Astrocyte (in vitro differentiated cells and primary cell): ENCODE measurements around the gene CCDC85B. TPM values are rescaled to one million over a fixed set of nuclear protein-coding genes. Genes with fewer than 3 reads are reported as not detected.

ENCODE experiments used
- DNase-seq: peaks from one replicate; pipeline ENCODE4 v3.0.0-alpha.2; 2010; ENCODE audit warnings: low read depth
- FAIRE-seq: peaks from 2 replicates; lab custom pipeline; 2011; peaks lifted over from hg19 to GRCh38; lab: Jason Lieb, UNC
- H2AFZ ChIP-seq: 2 replicates; pipeline ENCODE4 v1.6.0; 2012; ENCODE audit warnings: low read depth, low read length, inconsistent platforms
- H3K27ac ChIP-seq: 2 replicates; pipeline ENCODE4 v1.5.1; 2011; ENCODE audit warnings: low read depth, low read length, inconsistent platforms
- H3K27me3 ChIP-seq: 2 replicates; pipeline ENCODE4 v1.6.0; 2011; ENCODE audit warnings: low read length, inconsistent platforms; ENCODE audit not compliant: insufficient read depth
- H3K36me3 ChIP-seq: 2 replicates; pipeline ENCODE4 v1.5.1; 2011; ENCODE audit warnings: low read length, inconsistent platforms; ENCODE audit not compliant: insufficient read depth
- H3K4me1 ChIP-seq: 2 replicates; pipeline ENCODE4 v1.5.1; 2011; ENCODE audit warnings: low read length, inconsistent platforms; ENCODE audit not compliant: insufficient read depth
- H3K4me2 ChIP-seq: 2 replicates; pipeline ENCODE4 v1.6.0; 2012; ENCODE audit warnings: low read length, inconsistent platforms
- H3K4me3 ChIP-seq: 2 replicates; pipeline ENCODE4 v1.5.1; 2011; ENCODE audit warnings: low read depth, mild to moderate bottlenecking, low read length, inconsistent platforms; ENCODE audit not compliant: insufficient read depth
- H3K79me2 ChIP-seq: 2 replicates; pipeline ENCODE4 v1.6.0; 2012; ENCODE audit warnings: mild to moderate bottlenecking, low read length, inconsistent platforms; ENCODE audit not compliant: insufficient read depth
- H3K9ac ChIP-seq: 2 replicates; pipeline ENCODE4 v1.6.0; 2012; ENCODE audit warnings: mild to moderate bottlenecking, low read length, inconsistent platforms
- H3K9me3 ChIP-seq: 2 replicates; pipeline ENCODE4 v1.5.1; 2012; ENCODE audit warnings: low read depth, mild to moderate bottlenecking, low read length, inconsistent platforms; ENCODE audit not compliant: insufficient read depth
- H4K20me1 ChIP-seq: 2 replicates; pipeline ENCODE4 v1.6.0; 2012; ENCODE audit warnings: low read length, inconsistent platforms; ENCODE audit not compliant: insufficient read depth
- H3K27ac Mint-ChIP-seq: one replicate; pipeline ENCODE4 v1.8.0; 2021; ENCODE audit warnings: mild to moderate bottlenecking, mixed read lengths; ENCODE audit not compliant: unreplicated experiment
- H3K27me3 Mint-ChIP-seq: one replicate; pipeline ENCODE4 v1.8.0; 2021; ENCODE audit warnings: low read depth, mixed read lengths; ENCODE audit not compliant: unreplicated experiment
- H3K36me3 Mint-ChIP-seq: one replicate; pipeline ENCODE4 v1.8.0; 2021; ENCODE audit warnings: low read depth, mixed read lengths; ENCODE audit not compliant: unreplicated experiment
- H3K4me1 Mint-ChIP-seq: one replicate; pipeline ENCODE4 v1.8.0; 2021; ENCODE audit warnings: low read depth, mixed read lengths; ENCODE audit not compliant: unreplicated experiment
- H3K4me3 Mint-ChIP-seq: one replicate; pipeline ENCODE4 v1.8.0; 2021; ENCODE audit warnings: mild to moderate bottlenecking, moderate library complexity, mixed read lengths; ENCODE audit not compliant: unreplicated experiment
- H3K9me3 Mint-ChIP-seq: one replicate; pipeline ENCODE4 v1.8.0; 2021; ENCODE audit warnings: mild to moderate bottlenecking, mixed read lengths; ENCODE audit not compliant: unreplicated experiment
- CTCF ChIP-seq: IDR thresholded peaks from 2 replicates; pipeline ENCODE4 v1.5.1; 2011; ENCODE audit warnings: low read depth, mild to moderate bottlenecking, inconsistent platforms, low read length, moderate library complexity; ENCODE audit not compliant: insufficient read depth
- EZH2 ChIP-seq: IDR thresholded peaks from 2 replicates; pipeline ENCODE4 v1.6.1; 2012; ENCODE audit warnings: mild to moderate bottlenecking, low read length, inconsistent platforms; ENCODE audit not compliant: insufficient read depth
- total RNA-seq: library from RNA; stranded (reverse); gene quantifications from 2 replicates; pipeline ENCODE4 v1.2.1, GENCODE V29; 2021

The CCDC85B gene
- total RNA-seq, 1 donor from 2014 or later, result 31.4 TPM

- H3K79me2 ChIP-seq, result peaks cover 48% of the 10 kb centered on the region
- peaks cover 13% of the 10 kb centered on the region for H3K4me1 ChIP-seq
- H3K27ac ChIP-seq, result no peak overlapping the region
- Mint-ChIP-seq H3K4me3 (peak overlapping the region; percentile 20), H3K9me3 (no peaks in the 10 kb centered on the region), H3K27ac (peak overlapping the region; percentile 88), H3K4me1 (peaks cover 44% of the 10 kb centered on the region), H3K36me3 (peaks cover 43% of the 10 kb centered on the region), H3K27me3 (peaks cover 4% of the 10 kb centered on the region)
- H3K9me3 ChIP-seq, result no peaks in the 10 kb centered on the region
- no peak overlapping the region for H3K4me2 ChIP-seq
- DNase-seq, result no peak
- no peak overlapping the region for H2AFZ ChIP-seq
- TF ChIP-seq CTCF (no peak), EZH2 (no peak)
- no peak for FAIRE-seq
- no peak overlapping the region for H3K9ac ChIP-seq
- no peaks in the 10 kb centered on the region for H3K27me3 ChIP-seq
- peaks cover 72% of the 10 kb centered on the region for H4K20me1 ChIP-seq
- no peak overlapping the region for H3K4me3 ChIP-seq
- H3K36me3 ChIP-seq, result peaks cover 37% of the 10 kb centered on the region
These were observed 37.8 kb upstream of the CCDC85B start for GRCh38 chr11:65852508-65853245.

- DNase-seq (no peak), FAIRE-seq (no peak)
- H3K4me1 Mint-ChIP-seq, result peaks cover 44% of the 10 kb centered on the region
- no peaks in the 10 kb centered on the region for H3K27me3 Mint-ChIP-seq
- H3K9ac ChIP-seq, result no peak overlapping the region
- no peak overlapping the region for H3K27ac ChIP-seq
- peak overlapping the region; percentile 73 for H3K27ac Mint-ChIP-seq
- H3K4me2 ChIP-seq, result no peak overlapping the region
- peaks cover 37% of the 10 kb centered on the region for H3K36me3 ChIP-seq
- H3K4me3 ChIP-seq, result no peak overlapping the region
- no peaks in the 10 kb centered on the region for H3K9me3 Mint-ChIP-seq
- peaks cover 72% of the 10 kb centered on the region for H4K20me1 ChIP-seq
- H3K4me1 ChIP-seq, result peaks cover 15% of the 10 kb centered on the region
- no peaks in the 10 kb centered on the region for H3K27me3 ChIP-seq
- H3K79me2 ChIP-seq, result peaks cover 52% of the 10 kb centered on the region
- TF ChIP-seq EZH2, result no peak
- TF ChIP-seq CTCF, result no peak
- no peak overlapping the region for H2AFZ ChIP-seq
- peak overlapping the region; percentile 82 for H3K4me3 Mint-ChIP-seq
- H3K36me3 Mint-ChIP-seq, result peaks cover 43% of the 10 kb centered on the region
- no peaks in the 10 kb centered on the region for H3K9me3 ChIP-seq
These were observed 37.1 kb upstream of the CCDC85B start for GRCh38 chr11:65853246-65853979.
